Hippocampal formation (tissue), 2 donors: Measurements from ENCODE around the gene SUPT5H.
"Not testable (repeated sequence)": the region's sequence is repeated elsewhere in the genome, so short reads cannot be mapped to it uniquely, and the experiment has no call there.

Experiments
- DNase-seq, 2 donors: peaks; one replicate each; lab custom pipeline; 2025; lab: John Stamatoyannopoulos, UW

SUPT5H gene

DNA sequence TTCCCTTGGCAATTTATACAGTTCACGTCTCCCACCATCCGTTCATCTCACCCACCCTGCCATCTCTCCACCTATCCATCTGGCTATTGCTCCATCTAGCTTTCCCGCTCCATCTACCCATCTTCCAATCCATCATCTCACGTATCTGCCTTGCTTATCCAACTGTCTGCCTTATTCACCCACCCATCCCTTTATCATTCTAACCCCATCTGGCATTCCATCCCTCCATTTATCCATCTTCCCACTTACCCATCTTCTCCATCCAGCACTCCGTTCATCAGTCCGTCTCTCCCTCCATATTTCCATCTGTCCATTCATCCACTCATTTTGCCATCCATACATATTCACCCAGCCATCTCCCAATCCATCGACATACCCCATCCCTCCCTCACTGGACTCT, 19.6 kb upstream of the SUPT5H start:
- no peak for DNase-seq

DNA sequence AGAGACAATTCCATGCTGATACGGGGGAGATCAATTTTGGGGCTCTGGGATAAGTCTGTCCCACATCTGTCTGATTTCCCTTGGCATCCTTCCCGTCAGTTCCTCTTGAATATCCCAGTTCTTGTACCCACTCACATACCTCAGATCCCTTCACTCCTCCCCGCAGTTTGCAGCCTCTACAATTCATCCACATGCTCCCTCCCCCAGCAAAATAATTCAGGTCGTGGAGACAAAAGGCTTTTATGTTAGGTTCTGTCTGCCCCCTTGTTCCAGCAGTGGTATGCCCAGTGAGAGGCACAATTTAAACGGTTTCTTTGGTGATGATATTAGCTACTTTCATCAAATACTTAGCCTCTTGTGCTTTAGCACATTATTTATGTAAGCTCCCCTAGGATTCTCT, 19.2 kb upstream of the SUPT5H start:
- no peak for DNase-seq

DNA sequence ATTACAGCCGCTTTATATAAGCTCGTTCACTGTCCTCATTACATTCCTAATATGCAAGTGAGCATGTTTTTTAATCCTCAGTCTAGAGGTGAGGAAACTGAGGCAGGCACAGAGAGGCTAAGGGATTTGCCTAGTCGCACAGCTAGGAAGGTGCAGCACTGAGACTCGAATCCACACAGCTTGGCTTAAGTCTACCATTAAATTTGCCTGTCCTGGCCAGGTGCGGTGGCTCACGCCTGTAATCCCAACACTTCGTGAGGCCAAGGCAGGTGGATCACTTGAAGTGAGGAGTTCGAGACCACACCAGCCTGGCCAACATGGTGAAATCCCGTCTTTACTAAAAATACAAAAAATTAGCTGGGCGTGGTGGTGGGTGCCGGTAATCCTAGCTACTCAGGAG, 17.7 kb upstream of the SUPT5H start:
- no peak for DNase-seq

DNA sequence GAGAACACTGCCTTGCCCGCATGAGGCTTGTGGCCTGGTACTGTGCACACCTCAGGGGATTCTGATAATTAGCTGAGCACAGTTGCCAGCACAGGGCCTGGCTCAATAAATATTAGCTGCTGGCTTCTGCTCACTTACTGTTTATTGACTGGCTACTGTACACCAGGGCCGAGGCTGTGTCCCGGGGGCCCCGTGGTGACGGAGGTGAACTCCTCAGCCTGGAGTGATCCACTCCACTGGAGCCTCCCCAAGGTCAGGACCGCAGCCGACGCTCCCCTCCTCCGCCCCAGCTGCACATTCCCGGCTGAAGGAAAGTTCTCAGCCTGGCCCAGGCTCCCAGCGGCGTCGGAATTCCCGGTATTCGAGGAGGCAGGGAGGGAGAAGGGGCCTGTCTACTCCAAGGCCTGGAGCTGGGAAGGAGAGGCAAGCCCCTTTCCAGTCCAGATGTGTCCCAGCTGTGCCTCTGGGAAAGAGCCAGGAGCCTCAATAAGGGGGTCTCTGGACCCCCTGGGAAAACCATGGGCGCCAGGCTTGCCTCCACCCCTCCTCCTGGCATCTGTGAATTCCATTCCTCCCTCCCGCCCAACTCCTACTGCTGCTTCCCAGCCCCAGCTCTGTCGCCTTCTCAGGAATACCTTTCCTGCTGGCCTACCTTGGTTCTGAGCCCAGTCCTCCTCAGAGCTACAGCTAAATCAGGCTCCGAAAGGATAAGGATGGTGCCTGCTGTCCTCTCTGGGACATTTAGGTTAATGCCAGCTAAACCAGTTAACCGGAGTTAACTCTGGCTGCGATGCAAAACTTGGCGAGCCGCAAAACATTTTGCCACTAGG, 16.9 kb upstream of the SUPT5H start:
- no peak for DNase-seq

DNA sequence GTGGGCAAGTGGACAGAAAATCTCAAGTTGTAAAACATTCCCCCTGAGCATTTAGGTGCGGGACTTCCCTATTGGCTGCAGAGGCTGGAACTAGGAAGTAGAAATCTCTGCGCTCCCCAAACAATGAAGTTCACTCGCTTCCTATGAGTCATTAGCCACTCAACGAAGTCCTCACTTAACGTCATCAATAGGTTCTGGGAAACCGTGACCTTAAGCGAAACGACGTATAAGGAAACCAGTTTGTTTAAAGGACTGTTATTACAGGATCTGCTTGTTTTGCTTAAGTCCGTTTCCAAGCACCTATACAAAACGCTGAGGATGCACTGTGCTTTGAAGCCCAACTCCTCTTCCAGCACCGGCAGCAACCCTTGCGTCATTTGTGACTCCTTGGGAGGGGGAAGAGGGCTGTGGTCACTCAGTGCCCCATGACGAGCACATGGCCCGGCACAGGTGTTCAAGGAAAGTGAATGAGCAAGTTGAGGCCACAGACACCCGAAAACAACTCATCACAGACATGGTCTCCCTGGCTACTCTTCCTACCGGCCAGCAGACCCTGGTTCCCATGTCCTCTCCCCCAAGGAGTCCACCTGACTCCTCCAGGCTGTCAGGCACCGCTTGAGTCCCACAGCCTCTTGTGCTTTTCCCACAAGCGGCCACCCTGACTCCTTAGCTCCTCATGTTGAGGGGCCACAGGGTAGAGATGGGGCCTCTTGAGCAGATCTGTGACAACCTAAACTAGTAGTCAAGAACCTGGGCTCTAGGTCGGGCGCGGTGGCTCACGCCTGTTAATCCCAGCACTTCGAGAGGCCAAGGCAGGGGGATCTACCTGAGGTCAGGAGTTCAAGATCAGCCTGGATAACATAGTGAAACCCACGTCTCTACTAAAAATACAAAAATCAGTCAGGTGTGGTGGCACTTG, 14.4 kb upstream of the SUPT5H start:
- DNase-seq: no peak

DNA sequence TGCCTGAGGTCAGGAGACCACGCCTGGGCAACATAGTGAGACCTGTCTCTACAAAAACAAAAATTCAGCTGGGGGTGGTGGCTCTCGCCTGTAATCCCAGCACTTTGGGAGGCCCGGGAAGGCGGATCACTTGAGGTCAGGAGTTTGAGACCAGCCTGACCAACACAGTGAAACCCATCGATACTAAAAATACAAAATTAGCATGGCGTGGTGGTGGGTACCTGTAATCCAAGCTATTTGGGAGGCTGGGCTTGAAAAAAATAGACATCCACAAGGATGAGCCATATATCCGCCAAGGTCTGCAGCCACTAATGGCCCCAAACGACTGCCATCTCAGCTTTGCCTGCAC, 12.7 kb upstream of the SUPT5H start:
- no peak for DNase-seq

DNA sequence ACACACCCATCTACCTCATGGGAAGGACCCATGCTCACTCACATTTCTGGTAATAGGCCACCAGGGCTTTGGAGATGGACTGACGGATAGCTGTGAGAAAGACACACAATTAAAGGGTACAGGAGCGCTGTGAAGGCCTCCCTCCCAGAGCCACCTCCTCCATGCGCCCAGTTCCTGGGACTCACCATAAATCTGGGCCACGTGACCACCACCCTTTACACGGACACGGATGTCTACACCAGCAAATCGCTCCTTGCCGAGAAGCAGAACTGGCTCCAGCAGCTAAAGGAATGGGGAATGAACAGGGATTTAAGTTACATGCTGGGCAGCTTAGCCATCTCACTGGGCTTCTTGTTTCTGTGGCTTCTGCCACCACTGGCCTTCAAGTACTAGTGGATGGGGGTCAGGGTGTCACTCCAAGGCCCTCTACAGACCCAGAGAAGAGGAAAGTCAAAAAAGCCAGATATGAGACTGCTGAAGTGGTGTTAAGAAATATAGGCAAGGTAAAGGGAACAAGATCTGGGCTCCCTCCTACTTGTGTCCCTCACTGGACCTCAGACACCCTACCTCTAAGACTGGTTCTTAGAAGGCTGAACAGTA, 11.8 kb upstream of the SUPT5H start:
- DNase-seq: no peak

DNA sequence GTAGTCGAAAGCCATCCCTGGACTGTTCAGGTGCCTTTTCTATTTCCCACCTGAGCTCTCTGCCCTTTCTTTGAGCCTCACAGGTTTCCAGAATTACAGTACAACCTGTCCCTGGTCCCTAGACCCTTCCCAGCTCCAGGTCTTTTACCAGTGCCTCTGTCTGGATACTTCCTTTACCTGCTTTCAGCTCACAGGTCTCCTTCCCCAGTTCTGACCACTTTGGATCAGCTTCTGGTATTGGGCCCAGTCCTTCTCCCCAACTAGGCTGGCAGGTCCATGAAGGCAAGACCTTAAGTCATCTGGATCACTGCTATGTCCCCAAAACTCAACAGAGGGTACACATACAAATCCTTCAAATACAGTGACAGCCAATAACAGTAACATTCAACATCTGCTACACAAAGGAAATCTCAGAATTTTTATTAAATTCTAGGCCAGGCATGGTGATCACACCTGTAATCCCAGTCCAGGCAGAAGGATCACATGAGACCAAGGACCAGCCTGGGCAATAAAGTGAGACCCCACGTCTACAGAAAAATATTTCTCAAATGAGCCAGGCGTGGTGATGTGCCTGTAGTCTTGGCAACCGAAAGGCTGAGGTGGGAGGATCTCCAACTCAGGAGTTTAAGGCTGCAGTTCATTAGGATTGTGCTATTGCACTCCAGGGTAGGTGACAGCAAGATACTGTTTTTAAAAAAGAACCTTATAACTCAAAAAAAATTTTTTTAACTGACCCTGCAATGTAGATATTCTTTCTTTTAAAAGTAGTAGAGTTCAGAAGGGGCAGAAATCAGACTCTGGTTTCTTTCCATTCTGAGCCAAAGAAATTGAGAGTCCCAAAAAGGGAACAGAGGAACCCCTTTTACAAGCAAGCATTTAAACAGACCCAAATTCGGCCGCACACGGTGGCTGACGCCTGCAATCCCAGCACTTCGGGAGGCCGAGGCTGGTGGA, 11.0 kb upstream of the SUPT5H start:
- no peak for DNase-seq

DNA sequence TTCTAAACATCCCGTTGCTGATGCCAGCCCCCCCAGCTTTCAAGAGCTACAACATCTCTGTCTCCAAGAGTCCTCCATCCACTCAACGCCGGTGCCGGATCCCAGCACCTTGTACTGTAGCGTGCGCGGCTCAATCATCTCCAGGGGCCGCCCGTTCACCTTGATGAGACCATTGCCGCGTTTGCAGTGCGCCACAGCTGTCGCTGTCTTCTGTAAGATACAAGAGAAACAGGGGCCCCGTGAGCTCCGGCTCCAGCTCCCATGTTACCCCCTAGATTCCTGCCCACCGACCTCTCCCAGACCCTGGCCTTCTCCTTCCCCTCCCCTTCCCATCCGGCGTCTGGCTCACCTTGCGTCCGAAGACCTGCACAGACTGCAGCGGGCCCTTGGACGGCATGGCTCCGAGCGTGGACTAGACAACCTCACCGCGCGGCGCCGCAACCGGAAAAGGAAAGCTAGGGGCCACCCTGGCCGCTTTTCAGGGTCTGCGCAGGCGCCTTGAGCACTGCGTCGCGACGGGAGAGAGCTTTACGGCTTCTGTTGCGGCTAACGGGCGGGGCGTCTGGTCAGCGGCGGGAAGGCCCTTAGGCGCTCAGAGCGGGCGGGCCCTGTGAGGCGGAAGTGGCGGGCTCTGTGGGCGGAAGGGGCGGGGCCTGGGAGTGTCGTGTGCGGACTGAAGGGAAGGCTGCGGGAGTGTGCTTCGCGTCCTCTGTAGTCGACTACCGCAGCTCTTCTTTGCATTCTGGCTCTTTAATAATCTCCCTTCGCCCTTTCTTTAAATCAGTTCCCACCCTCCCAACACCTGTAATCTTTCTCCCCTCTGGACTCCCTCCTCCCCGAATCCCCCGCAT, 9.7 kb upstream of the SUPT5H start, which contains the start of gene RPS16:
Gene RPS16 (minus strand): TSS at position 451 of the 851 bp plus-strand sequence. CDS start 54 bp downstream, at position 397.
- peak; percentile 96 to 99 for DNase-seq

DNA sequence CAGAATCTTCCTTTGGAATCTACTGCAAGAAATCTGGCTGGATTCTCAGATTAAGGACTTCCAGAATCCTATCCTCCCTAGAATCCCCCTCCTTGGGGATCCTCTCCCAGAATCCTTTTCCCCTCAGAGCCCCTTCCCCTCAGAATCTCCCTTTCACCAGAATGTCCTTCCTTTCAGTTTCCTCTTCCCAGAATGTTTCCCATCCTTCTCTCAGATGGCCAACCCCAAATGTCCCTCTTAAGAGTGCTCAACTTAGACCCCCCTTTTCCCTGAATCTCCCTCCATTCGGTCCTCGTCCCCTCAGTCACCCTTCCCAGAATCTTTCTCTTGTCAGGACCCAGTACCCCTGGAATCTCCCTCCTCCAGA, 9.0 kb upstream of the SUPT5H start:
- no peak for DNase-seq

DNA sequence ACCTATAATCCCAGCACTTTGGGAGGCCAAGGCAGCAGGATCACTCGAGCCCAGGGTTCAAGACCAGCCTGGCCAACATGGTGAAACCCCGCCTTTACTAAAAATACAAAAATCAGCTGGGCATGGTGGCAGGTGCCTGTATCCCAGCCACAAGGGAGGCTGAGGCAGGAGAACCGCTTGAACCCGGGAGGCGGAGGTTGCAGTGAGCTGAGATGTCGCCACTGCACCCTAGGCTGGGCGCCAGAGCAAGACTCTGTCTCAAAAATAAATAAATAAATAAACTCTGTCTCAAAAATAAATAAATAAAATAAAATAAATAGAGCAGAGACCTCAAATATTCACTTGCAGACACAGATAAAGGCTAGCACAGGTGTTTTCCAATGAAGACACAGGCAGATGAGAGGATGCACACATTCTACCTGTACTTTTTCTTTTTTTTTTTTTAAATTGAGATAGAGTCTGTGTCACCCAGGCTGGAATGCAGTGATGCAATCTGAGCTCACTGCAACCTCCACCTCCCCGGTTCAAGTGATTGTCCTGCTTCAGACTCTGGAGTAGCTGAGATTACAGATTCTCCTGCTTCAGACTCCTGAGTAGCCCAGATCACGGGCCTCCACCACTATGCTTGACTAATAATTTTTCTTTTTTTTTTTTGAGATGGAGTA, 7.0 kb upstream of the SUPT5H start:
- no peak for DNase-seq

DNA sequence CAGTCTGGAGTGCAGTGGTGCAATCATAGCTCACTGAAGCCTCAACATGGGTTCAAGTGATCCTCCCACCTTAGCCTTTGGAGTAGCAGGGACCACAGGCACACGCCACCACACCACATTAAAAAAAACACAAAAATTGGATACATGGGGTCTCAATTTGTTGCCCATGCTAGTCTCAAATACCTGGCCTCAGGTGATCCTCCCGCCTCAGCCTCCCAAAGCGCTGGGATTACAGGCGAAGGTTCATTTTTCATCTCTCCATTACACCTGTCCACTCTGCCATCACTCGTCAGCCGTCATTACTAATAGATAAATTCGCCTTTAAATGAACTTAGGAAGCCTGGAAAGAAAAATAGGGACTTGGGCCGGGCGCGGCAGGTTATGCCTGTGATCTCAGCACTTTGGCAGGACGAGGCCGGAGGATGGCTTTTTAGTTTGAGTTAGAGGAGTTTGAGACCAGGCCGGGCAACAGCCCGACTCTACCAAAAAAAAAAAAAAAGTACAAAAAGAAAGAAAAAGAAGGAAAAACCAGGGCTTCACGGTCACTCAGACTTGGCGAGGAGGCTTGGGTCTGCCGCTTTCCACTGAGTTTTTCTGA, 685 bp upstream of the SUPT5H start:
- DNase-seq: no peak

DNA sequence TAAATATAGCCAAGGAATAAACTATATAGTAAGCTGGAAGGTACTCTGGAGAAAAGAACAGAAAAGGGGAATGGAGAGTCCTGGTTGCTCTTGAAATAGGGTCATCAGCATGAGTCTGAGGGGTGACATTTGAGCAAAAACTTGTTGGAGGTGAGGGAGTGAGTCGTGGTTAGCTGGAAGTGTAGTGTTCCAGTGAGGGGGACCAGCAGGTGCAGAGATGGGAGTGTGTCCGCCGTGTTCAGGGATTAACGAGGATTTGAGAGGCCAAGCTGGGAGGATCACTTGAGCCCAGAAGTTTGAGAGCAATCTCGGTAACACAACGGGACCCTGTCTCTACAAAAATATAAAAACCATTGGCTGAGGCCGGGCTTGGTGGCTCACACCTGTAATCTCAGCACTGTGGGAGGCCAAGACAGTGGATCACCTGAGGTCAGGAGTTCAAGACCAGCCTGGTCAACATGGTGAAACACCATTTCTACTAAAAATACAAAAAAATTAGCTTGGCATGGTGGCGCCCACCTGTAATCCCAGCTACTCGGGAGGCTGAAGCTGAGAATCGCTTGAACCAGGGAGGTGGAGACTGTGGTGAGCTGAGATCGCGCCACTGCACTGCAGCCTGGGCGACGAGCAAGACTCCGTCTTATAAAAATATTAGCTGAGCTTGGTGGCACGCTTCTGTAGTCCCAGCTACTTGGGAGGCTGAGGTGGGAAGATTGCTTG, 1.1 kb downstream of the SUPT5H start:
- no peak for DNase-seq

DNA sequence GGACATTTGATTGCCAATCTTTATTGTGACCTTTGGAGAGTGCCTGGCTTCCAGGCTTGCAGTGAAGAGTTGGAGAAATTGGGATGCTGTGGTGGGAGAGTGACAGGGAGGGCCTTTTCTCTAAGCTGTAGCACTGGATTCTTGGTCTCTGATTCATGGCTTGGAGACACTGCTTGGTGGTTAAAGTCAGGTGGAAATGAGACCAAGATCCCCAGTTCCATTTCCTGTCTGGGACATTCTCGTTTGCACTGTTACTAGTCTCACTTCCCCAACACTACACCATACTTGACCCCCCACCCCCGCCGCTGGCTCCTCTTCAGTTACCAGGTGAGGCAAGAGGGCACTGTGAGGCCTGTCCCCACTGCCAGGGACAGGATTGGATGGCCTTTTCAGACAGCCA, 2.9 kb downstream of the SUPT5H start:
- DNase-seq: no peak

DNA sequence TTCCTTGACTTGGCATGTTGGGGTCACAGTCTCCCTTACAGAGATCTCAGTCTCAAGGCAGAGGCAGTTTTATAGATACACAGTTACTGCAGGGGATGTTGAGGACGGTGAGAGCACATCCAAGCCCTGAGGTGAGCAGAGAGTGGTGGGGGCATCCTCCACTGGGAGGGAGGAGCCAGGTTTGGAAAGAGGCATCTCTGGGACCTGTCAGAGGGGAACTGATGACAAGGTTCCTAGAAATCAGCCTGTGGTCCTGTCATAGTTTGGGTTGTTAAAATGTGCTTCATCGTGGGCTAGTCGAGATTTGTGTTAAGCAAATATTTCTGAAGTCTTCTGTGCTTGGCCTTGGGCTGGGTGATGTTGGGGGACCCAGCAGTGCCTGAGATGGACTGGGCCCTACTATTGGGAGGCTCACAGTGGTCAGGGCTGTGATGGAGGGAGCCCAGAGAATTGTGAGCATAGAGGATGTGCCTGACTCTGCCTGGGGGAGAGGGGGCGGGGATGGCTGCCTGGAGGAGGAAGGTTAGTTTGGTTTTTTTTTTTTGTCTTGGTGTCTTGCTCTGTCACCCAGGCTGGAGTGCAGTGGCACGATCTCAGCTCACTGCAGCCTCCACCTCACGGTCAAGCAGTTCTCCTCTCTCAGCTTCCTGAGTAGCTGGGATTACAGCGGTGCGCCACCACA, 3.9 kb downstream of the SUPT5H start:
- DNase-seq: no peak

DNA sequence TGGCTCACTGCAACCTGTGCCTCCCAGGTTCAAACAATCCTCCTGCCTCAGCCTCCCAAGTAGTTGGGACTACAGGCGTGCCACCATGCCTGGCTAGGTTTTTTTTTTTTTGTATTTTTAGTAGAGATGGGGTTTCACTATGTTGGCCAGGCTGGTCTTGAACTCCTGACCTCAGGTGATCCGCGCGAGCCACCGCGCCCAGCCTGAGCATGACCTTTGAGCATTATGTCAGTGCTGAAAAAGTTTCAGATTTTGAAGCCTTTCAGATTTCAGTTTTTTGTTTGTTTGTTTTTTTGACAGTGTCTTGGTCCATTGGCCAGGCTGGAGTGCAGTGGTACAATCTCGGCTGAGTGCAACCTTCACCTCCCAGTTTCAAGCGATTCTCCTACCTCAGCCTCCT, 5.9 kb downstream of the SUPT5H start:
- DNase-seq: not testable (repeated sequence)

DNA sequence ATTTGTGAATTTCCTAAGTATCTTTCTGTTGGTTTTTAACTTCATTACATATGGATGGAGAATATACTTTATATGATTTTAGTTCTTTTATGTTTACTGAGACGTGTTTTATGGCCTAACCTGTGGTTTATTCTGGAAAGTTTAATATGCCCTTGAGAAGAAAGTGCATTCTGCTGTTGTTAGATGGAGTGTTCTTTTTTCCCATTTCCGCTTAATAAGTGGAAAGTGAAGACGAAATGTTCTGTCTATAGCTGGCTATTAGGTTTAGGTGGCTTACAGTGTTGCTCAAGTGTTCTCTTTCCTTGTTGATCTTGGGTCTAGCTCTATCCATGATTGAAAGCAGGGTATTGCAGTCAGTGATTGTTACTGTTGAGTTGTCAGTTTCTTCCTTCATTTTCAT, 18.0 kb downstream of the SUPT5H start:
- DNase-seq: no peak
